CD4-positive, alpha-beta T cell treated with Interleukin-4 for 1 hour (primary cell): Measurements from ENCODE around the gene SLAIN2.
A peak's percentile ranks its signal among the peaks of the same experiment; 100 is the strongest.

Experiments used
- DNase-seq, 2 donors: peaks; one replicate each; pipeline ENCODE4 v3.0.0-alpha.2; 2020 to 2022

SLAIN2 gene

DNA sequence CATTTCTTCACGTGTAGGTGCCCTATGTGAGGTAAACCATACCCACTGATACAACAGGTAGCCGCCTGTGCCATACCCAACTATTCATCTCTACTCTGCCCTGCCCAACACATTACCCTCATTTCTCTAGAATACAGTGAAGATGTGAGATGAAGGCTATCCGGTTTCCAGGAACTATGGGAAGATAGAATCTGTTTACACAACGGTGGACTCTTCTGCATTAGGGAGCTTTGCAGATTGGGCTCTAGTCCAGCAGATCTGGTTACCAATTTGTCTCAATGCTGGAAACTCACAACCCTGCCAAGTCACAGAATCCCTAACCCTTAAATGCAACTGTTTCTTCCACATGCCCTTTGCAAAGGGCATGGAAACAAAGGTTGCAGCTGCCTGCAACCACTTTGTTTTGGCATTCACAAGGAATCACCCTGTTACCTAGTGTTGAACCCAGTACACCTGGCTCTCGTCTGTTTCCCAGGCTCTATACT lies 6.4 kb upstream of the SLAIN2 start:
- DNase-seq: no peak

DNA sequence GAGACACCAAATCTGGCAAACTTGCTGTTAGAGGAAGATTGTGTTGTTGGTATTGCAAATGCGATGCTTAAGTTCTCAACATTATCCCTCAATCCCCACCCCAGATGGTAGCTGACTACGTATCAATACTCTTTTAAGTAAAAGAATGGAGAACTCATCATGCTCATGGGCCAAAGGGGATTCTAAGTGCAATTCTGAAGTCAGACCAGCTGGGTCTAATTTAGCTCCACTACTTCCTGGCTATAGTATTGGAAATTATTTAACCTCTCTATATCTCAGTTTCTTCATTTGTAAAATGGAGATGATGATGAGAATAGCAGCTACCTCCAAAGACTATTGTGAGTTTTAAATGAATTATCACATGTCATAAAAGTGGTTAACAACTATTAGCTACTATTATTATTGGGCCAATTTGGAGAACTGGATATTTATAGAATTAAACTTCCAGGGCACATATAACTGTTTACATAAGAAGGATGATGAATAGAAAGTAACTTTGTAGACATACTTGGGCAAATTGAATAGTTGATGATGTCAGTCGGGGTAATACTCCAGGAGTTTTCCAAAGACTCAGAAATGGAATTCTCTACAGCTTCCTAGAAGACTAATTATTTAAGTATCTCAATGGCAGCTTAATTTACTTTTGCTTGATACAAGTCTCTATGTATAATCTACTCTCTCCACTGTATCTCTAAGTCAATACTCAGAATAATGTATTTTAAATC lies 5.0 kb upstream of the SLAIN2 start:
- DNase-seq: no peak

GRCh38 chr4:48337731-48338130 lies 3.6 kb upstream of the SLAIN2 start:
- DNase-seq: no peak

- no peak for DNase-seq
Measured at GRCh38 chr4:48339642-48340041, 1.7 kb upstream of the SLAIN2 start.

- no peak for DNase-seq
Measured at GRCh38 chr4:48340276-48340964, 909 bp upstream of the SLAIN2 start.

GRCh38 chr4:48341776-48342605 lies 662 bp downstream of the SLAIN2 start:
- DNase-seq: no peak

DNA sequence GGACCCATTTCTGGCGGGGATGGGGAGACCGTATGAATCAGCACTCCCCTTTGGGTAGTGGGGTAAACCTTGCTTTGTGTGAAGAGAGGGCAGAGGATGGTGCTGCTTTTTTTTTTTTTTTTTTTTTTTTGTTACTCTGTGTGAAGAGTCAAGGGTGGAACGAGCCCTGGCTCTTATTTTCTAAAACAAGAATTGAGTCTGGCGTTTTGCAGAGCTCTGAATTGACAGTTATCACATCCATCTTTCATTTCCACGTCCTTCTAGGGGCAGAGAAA lies 1.2 kb downstream of the SLAIN2 start:
- peak in 1 of 2 donors; percentile 17 for DNase-seq

DNA sequence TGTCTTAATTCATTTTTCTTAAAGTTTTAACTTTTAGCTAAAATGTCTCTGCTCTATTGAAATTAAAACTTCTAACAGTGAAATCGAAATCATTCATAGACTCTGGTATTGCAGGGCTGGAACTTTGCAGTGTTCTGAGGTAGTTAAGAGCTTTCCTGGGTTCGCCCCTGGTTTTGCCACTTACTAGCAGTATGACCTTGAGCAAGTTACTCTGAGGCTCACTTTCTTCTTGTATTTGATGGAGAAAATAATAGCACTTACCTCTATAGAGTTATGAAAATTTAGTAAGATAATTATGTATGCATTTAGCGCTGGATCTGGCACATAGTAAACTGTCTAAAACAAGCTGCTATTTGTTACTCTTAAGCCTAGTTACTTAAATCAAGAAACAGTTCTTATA lies 1.7 kb downstream of the SLAIN2 start:
- DNase-seq: no peak

DNA sequence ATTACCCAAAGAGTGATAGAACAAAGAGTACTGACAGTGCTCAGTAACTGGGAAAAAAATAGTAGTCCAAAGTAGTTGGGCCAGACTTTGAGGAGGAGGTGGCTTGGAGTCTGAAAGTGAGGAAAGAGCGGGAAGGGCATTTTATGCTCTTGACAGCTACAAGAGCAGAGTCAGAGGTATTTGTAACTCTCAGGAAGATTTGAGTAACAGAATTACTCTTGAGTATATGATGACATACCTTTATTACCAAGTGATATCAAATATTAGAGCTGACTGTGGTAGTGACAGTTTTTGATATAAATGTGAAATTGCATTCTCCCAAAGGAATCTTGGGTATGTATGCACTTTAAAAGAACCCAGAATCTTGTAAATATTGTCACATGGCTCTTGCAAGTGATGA lies 2.2 kb downstream of the SLAIN2 start:
- no peak for DNase-seq

- no peak for DNase-seq
Measured at GRCh38 chr4:48345542-48345941, 4.2 kb downstream of the SLAIN2 start.

DNA sequence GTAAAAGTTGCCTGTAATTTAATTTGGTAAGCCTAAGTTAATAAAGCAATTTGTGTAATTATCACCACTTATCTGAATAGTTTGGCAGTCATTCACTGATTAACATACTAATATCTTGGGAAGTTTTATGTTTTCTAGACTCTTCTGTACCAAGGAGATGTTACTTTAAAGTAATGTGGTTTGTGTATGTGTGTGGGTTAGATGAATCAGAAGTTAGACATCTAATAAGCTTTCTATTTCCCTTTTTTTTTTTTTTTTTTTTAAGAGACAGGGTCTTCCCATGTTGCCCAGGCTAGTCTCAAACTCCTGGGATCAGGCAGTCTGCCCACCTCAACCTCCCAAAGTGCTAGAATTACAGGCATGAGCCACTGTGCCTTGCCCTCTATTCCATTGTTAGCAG lies 5.3 kb downstream of the SLAIN2 start:
- DNase-seq: no peak

- DNase-seq: no peak
Measured at GRCh38 chr4:48347282-48347921, 6.1 kb downstream of the SLAIN2 start.

DNA sequence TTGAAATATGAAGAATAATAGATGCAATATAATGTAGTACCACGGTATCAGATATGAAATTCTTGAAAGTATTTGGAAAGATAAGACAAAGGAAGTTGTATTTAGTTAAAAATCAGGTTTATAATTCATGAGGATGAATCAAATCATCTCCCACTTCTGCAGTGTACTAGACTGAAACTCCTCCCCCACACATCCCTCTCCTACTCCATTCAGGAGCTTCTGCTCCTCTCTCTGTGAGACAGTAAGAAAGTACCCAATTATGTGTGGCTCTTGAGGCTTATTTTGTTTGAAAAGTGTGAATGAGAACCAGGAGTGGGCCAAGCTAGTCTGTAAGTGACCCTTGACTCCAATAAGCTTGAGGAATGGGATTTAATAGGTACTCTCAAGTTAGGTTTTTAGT lies 9.5 kb downstream of the SLAIN2 start:
- DNase-seq: no peak

GRCh38 chr4:48352793-48353192 lies 11.5 kb downstream of the SLAIN2 start:
- no peak for DNase-seq

GRCh38 chr4:48356355-48356754 lies 15.0 kb downstream of the SLAIN2 start:
- DNase-seq: no peak

DNA sequence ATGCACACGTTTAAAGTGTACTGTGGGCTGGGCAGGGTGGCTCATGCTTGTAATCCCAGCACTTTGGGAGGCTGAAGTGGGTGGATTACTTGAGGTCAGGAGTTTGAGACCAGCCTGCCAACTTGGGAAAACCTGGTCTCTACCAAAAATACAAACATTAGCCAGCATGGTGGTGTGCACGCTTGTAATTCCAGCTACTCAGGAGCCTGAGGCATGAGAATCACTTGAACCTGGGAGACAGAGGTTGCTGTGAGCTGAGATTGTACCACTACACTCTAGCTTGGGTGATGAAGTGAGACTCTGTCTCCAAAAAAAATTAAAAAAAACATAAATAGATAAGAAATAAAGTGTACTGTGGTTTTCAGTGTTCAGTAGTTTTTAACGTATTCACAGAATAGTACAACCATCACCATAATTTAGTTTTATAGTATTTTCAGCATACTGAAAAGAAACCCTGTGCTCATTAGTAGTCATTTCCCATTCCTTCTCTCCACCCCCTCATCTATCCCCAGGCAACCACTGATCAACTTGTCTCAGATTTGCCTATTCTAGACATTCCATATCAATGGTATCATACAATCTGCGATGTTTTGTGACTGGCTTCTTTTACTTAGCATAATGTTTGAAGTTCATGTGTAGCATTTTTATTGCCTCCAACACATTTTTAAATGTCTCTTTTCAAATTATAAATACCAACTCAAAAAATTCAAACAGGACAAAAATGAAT lies 19.1 kb downstream of the SLAIN2 start:
- DNase-seq: no peak

GRCh38 chr4:48361012-48361400 lies 19.7 kb downstream of the SLAIN2 start:
- DNase-seq: no peak

- DNase-seq: no peak
Measured at GRCh38 chr4:48366611-48367010, 25.3 kb downstream of the SLAIN2 start.

GRCh38 chr4:48367016-48367415 lies 25.7 kb downstream of the SLAIN2 start:
- no peak for DNase-seq

DNA sequence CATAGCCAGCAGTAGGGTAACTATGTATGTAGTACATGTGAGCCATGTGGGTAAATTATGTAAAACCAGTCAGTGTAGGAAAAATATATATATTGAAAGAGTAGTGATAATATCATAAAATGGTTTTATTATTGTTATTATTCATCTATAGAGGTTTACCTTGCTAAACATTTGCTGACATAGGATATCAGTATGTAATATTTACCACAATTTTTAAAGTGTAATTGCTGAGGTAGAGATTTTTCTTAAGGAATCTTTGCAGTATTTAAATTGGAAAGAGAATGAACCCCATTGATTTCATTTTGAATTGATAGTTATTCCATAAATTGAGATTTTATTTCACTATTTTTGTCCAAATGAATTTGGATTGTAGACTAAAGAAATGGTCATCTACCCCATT lies 27.1 kb downstream of the SLAIN2 start:
- DNase-seq: no peak

DNA sequence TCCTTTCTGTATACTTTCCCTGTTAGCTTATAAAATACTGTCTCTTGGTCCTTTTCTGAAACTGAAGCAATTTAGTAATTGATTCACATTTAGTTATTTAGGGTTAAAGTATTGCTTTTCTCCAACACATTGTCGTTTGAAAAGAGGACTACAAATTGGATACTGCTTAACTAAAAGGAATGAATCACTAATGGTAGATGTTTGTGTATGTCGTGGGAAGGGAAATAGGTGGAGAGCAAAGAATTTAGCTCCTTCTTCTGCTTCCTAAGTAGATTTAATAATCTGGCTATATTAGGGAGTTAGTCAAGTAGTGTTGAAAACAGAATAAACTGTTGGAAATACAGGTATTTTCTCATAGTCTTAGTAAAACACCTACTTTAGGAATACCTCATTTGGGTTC lies 27.9 kb downstream of the SLAIN2 start:
- no peak for DNase-seq

DNA sequence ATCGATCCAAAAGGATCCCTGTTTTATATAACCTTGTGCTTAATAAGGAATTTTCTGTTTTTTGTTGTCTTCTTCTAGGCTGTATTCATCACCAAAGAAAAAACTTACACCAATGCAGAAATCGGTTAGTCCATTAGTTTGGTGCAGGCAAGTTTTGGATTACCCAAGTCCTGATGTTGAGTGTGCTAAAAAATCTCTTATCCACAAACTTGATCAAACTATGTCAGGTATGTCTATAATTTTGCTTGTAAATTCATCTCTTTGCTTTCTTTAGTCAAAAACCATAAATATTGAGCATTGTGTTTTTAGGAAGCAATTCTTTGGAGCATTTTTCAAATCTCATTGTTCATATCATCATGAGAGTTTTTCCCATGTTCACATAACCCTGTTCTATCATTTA lies 28.4 kb downstream of the SLAIN2 start:
- DNase-seq: no peak
